Activated naive CD8-positive, alpha-beta T cell treated with anti-CD3 and anti-CD28 coated beads, Interleukin-2, amount 50 U/mL, for 24 hours (primary cell): ENCODE results near the gene ROBO4.

Source experiments
- ATAC-seq: fragments of 150-1000 bp; cut with Tn5 transposase; one replicate; pipeline ENCODE4 v1.10.0; 2021
- DNase-seq: peaks from one replicate; pipeline ENCODE4 v3.0.0; 2021
- H3K27ac Mint-ChIP-seq: one replicate; pipeline ENCODE4 v1.8.0; 2021; ENCODE audit warnings: mild to moderate bottlenecking, mixed read lengths
- H3K27me3 Mint-ChIP-seq: one replicate; pipeline ENCODE4 v1.8.0; 2021; ENCODE audit warnings: mixed read lengths
- H3K36me3 Mint-ChIP-seq: one replicate; pipeline ENCODE4 v1.8.0; 2021; ENCODE audit warnings: low read depth, mixed read lengths
- H3K4me1 Mint-ChIP-seq: one replicate; pipeline ENCODE4 v1.8.0; 2021; ENCODE audit warnings: mixed read lengths
- H3K4me3 Mint-ChIP-seq: one replicate; pipeline ENCODE4 v1.8.0; 2021; ENCODE audit warnings: mild to moderate bottlenecking, moderate library complexity, mixed read lengths
- H3K9me3 Mint-ChIP-seq: one replicate; pipeline ENCODE4 v1.8.0; 2021; ENCODE audit warnings: mixed read lengths

ROBO4 gene

GRCh38 chr11:124897674-124898262 lies at the start of gene ROBO4:
ROBO4 (minus strand) TSS chr11:124897865; CDS start chr11:124897795, 70 bp downstream.
- H3K27me3 Mint-ChIP-seq = peaks cover 14% of the 10 kb centered on the region
- no peaks in the 10 kb centered on the region for H3K36me3 Mint-ChIP-seq
- DNase-seq (no peak), ATAC-seq (no peak)
- H3K4me3 Mint-ChIP-seq = no peak within 1 kb of the TSS
- H3K27ac Mint-ChIP-seq = no peak within 1 kb of the TSS
- H3K4me1 Mint-ChIP-seq = no peaks in the 10 kb centered on the region
- H3K9me3 Mint-ChIP-seq = no peaks in the 10 kb centered on the region

DNA sequence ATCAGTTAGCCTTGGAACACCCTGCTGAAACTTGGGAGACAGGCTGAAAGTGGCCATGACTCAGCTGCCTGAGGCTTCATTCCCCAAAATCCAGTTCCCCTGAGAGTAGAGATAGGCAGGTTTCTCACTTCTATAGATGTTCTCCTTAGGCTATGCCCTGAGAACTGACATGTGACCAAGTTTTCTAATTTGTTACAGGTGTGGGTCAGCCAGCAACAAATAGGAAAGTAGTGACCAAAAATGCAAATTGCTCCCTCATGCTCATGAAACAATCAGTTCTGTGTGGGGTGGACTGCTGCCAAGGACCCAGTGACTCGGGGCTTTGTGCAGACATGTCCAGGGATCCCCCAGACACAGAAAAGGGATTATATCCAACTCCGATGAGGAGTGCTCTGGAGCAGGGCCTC lies 49.1 kb upstream of the ROBO4 start:
- DNase-seq = no peak
- Mint-ChIP-seq H3K9me3 (peaks cover 11% of the 10 kb centered on the region), H3K4me3 (no peak overlapping the region), H3K27me3 (no peaks in the 10 kb centered on the region), H3K4me1 (peaks cover 20% of the 10 kb centered on the region), H3K36me3 (peaks cover 3% of the 10 kb centered on the region), H3K27ac (no peak overlapping the region)
- no peak for ATAC-seq

GRCh38 chr11:124945826-124946225 lies 48.2 kb upstream of the ROBO4 start:
- Mint-ChIP-seq H3K36me3 (peaks cover 3% of the 10 kb centered on the region), H3K9me3 (peaks cover 11% of the 10 kb centered on the region), H3K4me3 (no peak overlapping the region), H3K27ac (no peak overlapping the region), H3K4me1 (peaks cover 20% of the 10 kb centered on the region), H3K27me3 (no peaks in the 10 kb centered on the region)
- no peak for DNase-seq
- ATAC-seq = no peak

DNA sequence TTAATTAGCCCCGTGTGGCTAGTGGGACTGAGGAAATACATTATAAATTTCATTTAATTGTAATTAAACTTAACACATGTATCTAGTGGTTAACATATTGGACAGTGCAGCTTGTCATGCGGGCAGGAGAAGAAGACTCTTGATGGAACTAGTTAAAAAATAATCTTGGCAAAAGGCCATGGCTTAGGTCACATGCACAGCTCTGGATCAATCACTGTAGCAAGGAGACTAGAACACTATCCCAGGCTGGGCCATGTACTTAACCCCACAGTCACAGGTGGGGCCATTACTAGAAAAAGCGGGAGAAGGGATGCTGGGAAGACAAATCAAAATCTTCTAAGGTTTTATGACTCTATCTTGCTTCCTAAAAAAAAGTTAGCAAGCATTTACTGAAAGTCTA lies 46.9 kb upstream of the ROBO4 start:
- no peak for DNase-seq
- no peak overlapping the region for H3K4me3 Mint-ChIP-seq
- H3K27me3 Mint-ChIP-seq = no peaks in the 10 kb centered on the region
- peaks cover 18% of the 10 kb centered on the region for H3K4me1 Mint-ChIP-seq
- peaks cover 11% of the 10 kb centered on the region for H3K9me3 Mint-ChIP-seq
- no peak for ATAC-seq
- no peak overlapping the region for H3K27ac Mint-ChIP-seq
- peaks cover 3% of the 10 kb centered on the region for H3K36me3 Mint-ChIP-seq

DNA sequence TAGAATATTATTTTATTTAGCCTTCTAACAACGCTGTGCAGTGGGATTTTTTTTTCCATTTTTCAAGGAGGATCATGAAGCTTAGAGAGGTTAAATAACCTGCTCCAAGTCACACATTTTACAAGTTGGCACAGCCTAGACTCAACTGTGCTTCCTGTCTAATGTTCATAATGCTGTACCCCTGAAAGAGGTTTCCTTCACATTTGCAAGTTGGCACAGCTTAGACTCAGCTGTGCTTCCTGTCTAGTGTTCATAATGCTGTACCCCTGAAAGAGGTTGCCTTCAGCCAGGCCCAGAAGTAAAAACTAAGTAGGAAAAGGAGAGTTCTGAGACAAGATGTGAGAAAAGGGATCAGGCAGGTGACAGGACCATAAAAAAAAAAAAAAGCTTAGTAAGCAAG lies 46.1 kb upstream of the ROBO4 start:
- H3K27ac Mint-ChIP-seq = no peak overlapping the region
- H3K4me1 Mint-ChIP-seq = peaks cover 13% of the 10 kb centered on the region
- H3K4me3 Mint-ChIP-seq = no peak overlapping the region
- DNase-seq (no peak), ATAC-seq (peak; percentile 20)
- peaks cover 3% of the 10 kb centered on the region for H3K36me3 Mint-ChIP-seq
- H3K9me3 Mint-ChIP-seq = peaks cover 11% of the 10 kb centered on the region
- no peaks in the 10 kb centered on the region for H3K27me3 Mint-ChIP-seq

DNA sequence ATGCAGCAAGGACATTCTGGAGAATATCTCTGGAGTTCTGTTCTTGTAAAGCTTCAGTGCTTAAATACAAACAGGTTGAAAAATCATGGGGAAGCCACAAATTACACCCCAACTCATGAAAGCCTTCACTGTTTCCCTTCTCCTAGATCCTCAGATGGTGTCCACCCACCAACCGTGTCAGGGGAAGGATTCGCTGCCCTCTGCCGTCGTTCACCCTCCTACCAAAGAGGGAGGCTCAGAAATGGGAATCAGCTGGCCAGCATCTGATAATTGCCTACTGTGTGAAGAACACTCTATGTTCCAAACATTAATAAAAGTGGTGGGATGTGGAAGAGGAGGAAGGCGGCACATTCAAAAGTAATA lies 45.6 kb upstream of the ROBO4 start:
- H3K4me3 Mint-ChIP-seq = no peak overlapping the region
- no peaks in the 10 kb centered on the region for H3K27me3 Mint-ChIP-seq
- peaks cover 6% of the 10 kb centered on the region for H3K9me3 Mint-ChIP-seq
- ATAC-seq (no peak), DNase-seq (no peak)
- no peak overlapping the region for H3K27ac Mint-ChIP-seq
- peaks cover under 1% of the 10 kb centered on the region for H3K36me3 Mint-ChIP-seq
- H3K4me1 Mint-ChIP-seq = peaks cover 13% of the 10 kb centered on the region

GRCh38 chr11:124942466-124943253 lies 45.0 kb upstream of the ROBO4 start:
- no peaks in the 10 kb centered on the region for H3K27me3 Mint-ChIP-seq
- DNase-seq (no peak), ATAC-seq (no peak)
- peaks cover 13% of the 10 kb centered on the region for H3K4me1 Mint-ChIP-seq
- H3K9me3 Mint-ChIP-seq = no peaks in the 10 kb centered on the region
- no peak overlapping the region for H3K4me3 Mint-ChIP-seq
- H3K36me3 Mint-ChIP-seq = no peaks in the 10 kb centered on the region
- no peak overlapping the region for H3K27ac Mint-ChIP-seq

GRCh38 chr11:124941703-124942102 lies 44.0 kb upstream of the ROBO4 start:
- H3K4me3 Mint-ChIP-seq = no peak overlapping the region
- H3K36me3 Mint-ChIP-seq = no peaks in the 10 kb centered on the region
- peaks cover 13% of the 10 kb centered on the region for H3K4me1 Mint-ChIP-seq
- no peak for DNase-seq
- H3K27me3 Mint-ChIP-seq = no peaks in the 10 kb centered on the region
- no peaks in the 10 kb centered on the region for H3K9me3 Mint-ChIP-seq
- no peak for ATAC-seq
- no peak overlapping the region for H3K27ac Mint-ChIP-seq

DNA sequence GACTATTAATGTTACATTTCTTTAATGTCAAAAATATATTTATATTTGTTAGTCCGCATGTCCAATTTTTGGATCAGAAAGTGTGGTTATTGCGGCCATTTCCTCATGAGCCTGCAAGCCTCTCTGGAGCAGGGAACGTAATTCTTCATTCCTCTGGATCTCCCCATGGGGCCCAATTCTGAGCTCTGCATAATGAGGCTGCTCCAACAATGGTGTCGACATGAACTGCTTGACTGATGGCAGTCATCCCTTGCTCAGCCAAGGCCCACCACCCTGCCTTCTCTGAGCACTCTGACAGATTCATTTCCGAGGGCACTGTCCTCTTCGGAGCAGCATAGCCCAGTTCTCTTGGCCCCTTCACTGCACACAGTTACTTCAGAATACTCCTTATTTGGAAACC lies 41.3 kb upstream of the ROBO4 start:
- ATAC-seq = no peak
- H3K9me3 Mint-ChIP-seq = no peaks in the 10 kb centered on the region
- peaks cover 13% of the 10 kb centered on the region for H3K4me1 Mint-ChIP-seq
- H3K27me3 Mint-ChIP-seq = peaks cover 2% of the 10 kb centered on the region
- H3K36me3 Mint-ChIP-seq = no peaks in the 10 kb centered on the region
- H3K4me3 Mint-ChIP-seq = no peak overlapping the region
- no peak overlapping the region for H3K27ac Mint-ChIP-seq
- DNase-seq = no peak

GRCh38 chr11:124938206-124938765 lies 40.6 kb upstream of the ROBO4 start:
- DNase-seq (no peak), ATAC-seq (no peak)
- no peaks in the 10 kb centered on the region for H3K9me3 Mint-ChIP-seq
- H3K27me3 Mint-ChIP-seq = peaks cover 2% of the 10 kb centered on the region
- no peak overlapping the region for H3K27ac Mint-ChIP-seq
- H3K36me3 Mint-ChIP-seq = no peaks in the 10 kb centered on the region
- H3K4me3 Mint-ChIP-seq = no peak overlapping the region
- peaks cover 7% of the 10 kb centered on the region for H3K4me1 Mint-ChIP-seq

DNA sequence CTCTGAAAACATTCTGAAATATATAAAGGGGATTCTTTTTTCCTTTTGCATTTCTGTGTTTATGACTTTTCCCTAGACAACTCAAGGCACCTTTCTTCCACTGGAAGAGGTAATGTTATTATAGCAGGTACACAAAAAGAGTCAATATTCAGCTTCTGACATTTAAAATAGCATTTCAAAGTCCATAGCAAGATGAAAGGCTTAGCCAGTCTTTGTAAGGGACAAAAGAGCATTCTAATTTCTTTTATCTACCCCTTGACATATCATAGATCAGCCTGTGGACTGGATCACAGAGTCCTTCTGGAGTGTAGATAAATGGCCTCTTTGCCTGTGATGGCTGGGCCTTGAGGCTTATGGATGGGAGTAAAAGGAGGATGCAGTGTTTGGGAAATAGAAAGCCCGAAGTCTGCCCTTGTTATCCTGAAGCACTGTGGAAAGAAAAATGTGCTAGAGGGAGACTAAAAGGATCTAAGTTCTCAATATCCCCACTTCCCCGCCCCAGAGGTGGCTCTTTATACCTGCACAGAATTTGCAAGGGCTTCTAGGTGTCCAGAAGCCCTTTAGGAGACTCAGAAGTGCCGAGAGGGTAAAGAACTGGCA lies 39.8 kb upstream of the ROBO4 start:
- no peak for DNase-seq
- Mint-ChIP-seq H3K4me3 (no peak overlapping the region), H3K9me3 (no peaks in the 10 kb centered on the region), H3K27ac (no peak overlapping the region), H3K4me1 (no peaks in the 10 kb centered on the region), H3K36me3 (no peaks in the 10 kb centered on the region), H3K27me3 (peaks cover 2% of the 10 kb centered on the region)
- no peak for ATAC-seq

DNA sequence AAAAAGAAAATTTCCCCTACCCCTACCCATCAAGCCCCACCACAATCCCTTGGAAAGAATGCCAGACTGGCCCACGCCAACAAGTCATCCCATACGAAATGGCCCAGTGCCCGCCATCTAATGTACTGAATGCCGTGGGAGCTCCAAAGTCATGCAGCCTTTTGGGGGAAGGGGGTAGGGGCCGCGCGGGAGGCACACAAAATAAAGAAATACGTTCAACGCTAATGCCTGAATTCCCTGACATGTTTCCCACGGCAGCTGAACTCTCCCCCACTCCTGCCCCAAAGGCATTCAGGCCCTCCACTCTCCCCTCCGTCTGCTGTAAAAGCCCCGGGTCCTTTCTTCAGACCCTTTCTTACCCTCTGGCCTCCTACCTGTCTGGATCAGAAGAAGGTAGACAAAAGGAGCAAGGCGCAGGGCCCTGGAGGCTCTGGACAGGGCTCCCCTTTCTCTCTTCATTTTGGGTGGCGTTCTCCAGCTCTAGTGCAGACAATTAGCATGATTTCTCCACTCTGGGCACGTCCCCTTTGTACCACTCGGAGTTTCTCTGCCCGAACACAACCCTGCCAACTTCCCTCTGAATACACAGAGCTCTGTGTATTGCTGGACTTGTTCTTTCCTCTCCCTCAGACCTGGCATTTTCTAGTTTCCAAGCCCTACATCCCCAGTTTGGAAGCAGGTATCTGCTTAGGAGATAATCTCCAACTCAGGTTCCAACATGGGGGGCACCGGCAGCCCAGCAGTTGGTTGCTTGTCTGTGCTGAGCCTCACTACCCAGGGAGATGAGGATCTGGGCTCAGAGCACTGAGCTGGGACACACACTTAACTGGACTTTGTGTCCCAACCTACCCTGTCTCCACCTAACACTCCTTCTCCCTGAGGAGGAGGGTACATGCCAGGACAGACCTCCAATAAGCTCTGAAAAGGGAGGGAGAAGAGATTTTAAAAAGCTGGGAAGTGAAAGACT lies 38.2 kb upstream of the ROBO4 start, which contains the start of gene HEPACAM:
TSS of gene HEPACAM (minus strand) at position 500 of the 967 bp plus-strand sequence. CDS start at position 459, 41 bp downstream.
- peaks cover 2% of the 10 kb centered on the region for H3K27me3 Mint-ChIP-seq
- H3K4me1 Mint-ChIP-seq = peaks cover 2% of the 10 kb centered on the region
- DNase-seq (no peak), ATAC-seq (no peak)
- no peak within 1 kb of the TSS for H3K27ac Mint-ChIP-seq
- no peak within 1 kb of the TSS for H3K4me3 Mint-ChIP-seq
- no peaks in the 10 kb centered on the region for H3K9me3 Mint-ChIP-seq
- H3K36me3 Mint-ChIP-seq = no peaks in the 10 kb centered on the region

- Mint-ChIP-seq H3K27me3 (peaks cover 2% of the 10 kb centered on the region), H3K9me3 (no peaks in the 10 kb centered on the region), H3K36me3 (no peaks in the 10 kb centered on the region), H3K27ac (no peak overlapping the region), H3K4me3 (no peak overlapping the region), H3K4me1 (peaks cover 8% of the 10 kb centered on the region)
- ATAC-seq = no peak
- DNase-seq = no peak
Observed at GRCh38 chr11:124934862-124935547, 37.3 kb upstream of the ROBO4 start.
